ENCODE measurements around the gene CACNG8.

The CACNG8 gene

GRCh38 chr19:53982001-53982451 lies 19.3 kb downstream of the CACNG8 start:
- no peak overlapping the region for H3K27ac ChIP-seq (ENCODE audit: low read length)
- no peaks in the 10 kb centered on the region for H3K9me3 ChIP-seq (ENCODE audit: insufficient read depth, low read depth, low read length)
- peaks cover 3% of the 10 kb centered on the region; the same call in 1 of the 2 replicates for H3K4me1 ChIP-seq (ENCODE audit: insufficient read depth, low read length)
- H3K4me3 ChIP-seq (ENCODE audit: low read length): peak overlapping the region; percentile 52; the same call in 1 of the 2 replicates
- no peaks in the 10 kb centered on the region for H3K36me3 ChIP-seq (ENCODE audit: insufficient read depth, low read depth, low read length)
- H3K27me3 ChIP-seq (ENCODE audit: insufficient read depth, low read length): peaks cover 35% of the 10 kb centered on the region
- H3K9ac ChIP-seq (ENCODE audit: low read depth, low read length): no peak overlapping the region

GRCh38 chr19:53982611-53983010 lies 19.9 kb downstream of the CACNG8 start:
- H3K9ac ChIP-seq (ENCODE audit: low read depth, low read length): no peak overlapping the region
- no peaks in the 10 kb centered on the region for H3K36me3 ChIP-seq (ENCODE audit: insufficient read depth, low read depth, low read length)
- peaks cover 40% of the 10 kb centered on the region for H3K27me3 ChIP-seq (ENCODE audit: insufficient read depth, low read length)
- no peak overlapping the region for H3K27ac ChIP-seq (ENCODE audit: low read length)
- no peaks in the 10 kb centered on the region for H3K9me3 ChIP-seq (ENCODE audit: insufficient read depth, low read depth, low read length)
- H3K4me1 ChIP-seq (ENCODE audit: insufficient read depth, low read length): peaks cover 3% of the 10 kb centered on the region; the same call in 1 of the 2 replicates
- H3K4me3 ChIP-seq (ENCODE audit: low read length): no peak overlapping the region

DNA sequence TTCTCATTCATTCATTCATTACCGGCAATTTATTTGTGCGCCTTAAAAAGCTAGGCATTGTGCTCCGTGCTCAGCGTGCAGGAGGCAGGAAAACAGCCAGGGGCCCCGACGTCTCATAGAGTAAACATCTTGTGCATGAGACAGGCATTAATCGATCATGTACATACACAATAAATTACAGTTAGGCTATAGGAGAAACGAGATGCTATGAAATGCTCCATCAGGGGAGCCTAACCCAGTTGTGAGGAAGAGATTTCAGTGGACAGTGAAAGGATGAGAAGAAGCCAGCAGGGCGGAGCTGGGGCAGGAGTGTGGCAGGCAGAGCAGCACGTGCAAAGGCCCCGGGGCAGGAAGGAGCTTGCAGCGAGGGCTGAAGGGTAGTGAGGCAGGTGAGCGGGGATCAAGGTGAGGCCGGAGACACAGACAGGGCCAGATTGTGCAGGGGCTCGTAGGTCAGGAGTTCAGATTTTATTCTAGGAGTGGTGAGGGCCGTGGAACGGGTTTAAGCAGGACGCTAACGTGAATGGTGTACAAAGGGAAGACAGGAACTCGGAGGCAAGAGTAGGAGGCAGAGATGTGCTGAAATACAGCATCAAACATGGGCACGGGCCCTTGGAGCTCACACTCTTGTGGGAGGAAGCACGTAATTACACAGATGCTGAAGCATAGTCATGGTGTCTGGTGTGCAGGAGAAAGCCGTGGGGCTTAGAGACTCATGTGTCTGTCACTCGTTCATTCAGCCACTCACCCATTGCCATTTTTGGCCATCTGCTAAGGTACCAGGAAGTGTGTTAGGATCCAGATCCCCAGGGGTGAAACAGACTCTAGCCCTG lies 20.9 kb downstream of the CACNG8 start:
- no peak overlapping the region for H3K9ac ChIP-seq (ENCODE audit: low read depth, low read length)
- H3K27ac ChIP-seq (ENCODE audit: low read length): no peak overlapping the region
- peaks cover 48% of the 10 kb centered on the region for H3K27me3 ChIP-seq (ENCODE audit: insufficient read depth, low read length)

DNA sequence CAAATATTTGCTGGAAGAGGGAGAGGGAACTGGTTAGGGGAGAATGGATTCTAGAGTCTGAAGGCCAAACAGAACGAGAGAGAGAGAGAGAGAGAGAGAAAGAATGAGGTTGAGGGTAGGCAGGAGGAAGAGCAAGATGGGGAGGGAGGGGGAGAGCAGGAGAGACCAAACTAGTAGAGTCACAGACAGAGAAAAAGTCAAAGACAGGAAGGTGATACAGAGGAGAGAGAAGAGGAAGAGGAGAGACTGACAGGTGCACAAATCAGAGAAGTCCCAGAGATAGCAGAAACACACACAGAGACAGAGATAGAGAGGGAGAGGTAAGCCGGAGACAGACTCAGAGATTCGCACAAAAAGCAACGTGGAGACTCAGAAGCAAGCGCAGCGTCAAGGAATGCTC lies 23.1 kb downstream of the CACNG8 start:
- H3K4me1 ChIP-seq (ENCODE audit: insufficient read depth, low read length): no peaks in the 10 kb centered on the region
- H3K4me3 ChIP-seq (ENCODE audit: low read length): no peak overlapping the region
- no peaks in the 10 kb centered on the region for H3K36me3 ChIP-seq (ENCODE audit: insufficient read depth, low read depth, low read length)
- no peak overlapping the region for H3K9ac ChIP-seq (ENCODE audit: low read depth, low read length)
- no peaks in the 10 kb centered on the region for H3K9me3 ChIP-seq (ENCODE audit: insufficient read depth, low read depth, low read length)
- no peak overlapping the region for H3K27ac ChIP-seq (ENCODE audit: low read length)
- peaks cover 53% of the 10 kb centered on the region for H3K27me3 ChIP-seq (ENCODE audit: insufficient read depth, low read length)

More for the DNA sequence above, 20.9 kb downstream of the CACNG8 start:
- H3K4me1 ChIP-seq (ENCODE audit: insufficient read depth, low read length): peaks cover 3% of the 10 kb centered on the region; the same call in 1 of the 2 replicates
- no peak overlapping the region for H3K4me3 ChIP-seq (ENCODE audit: low read length)
- no peaks in the 10 kb centered on the region for H3K9me3 ChIP-seq (ENCODE audit: insufficient read depth, low read depth, low read length)
- H3K36me3 ChIP-seq (ENCODE audit: insufficient read depth, low read depth, low read length): no peaks in the 10 kb centered on the region

DNA sequence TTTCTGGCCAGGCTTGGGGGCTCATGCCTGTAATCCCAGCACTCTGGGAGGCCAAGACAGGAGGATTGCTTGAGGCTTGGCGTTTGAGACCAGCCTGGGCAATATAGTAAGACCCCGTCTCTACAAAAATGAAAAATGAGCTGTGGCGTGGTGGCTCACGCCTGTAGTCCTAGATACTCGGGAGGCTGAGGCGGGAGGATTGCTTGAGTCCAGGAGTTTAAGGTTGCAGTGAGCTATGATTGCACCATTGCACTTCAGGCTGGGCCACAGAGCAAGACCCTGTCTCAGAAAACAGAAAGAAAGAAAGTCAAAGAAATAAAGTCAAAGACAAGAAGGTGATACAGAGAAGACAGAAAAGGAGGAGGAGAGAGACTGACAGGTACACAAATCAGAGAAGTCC lies 26.2 kb downstream of the CACNG8 start:
- H3K27ac ChIP-seq (ENCODE audit: low read length): no peak overlapping the region
- no peaks in the 10 kb centered on the region for H3K36me3 ChIP-seq (ENCODE audit: insufficient read depth, low read depth, low read length)
- peaks cover 60% of the 10 kb centered on the region for H3K27me3 ChIP-seq (ENCODE audit: insufficient read depth, low read length)
- H3K9ac ChIP-seq (ENCODE audit: low read depth, low read length): no peak overlapping the region
- H3K4me1 ChIP-seq (ENCODE audit: insufficient read depth, low read length): no peaks in the 10 kb centered on the region
- H3K9me3 ChIP-seq (ENCODE audit: insufficient read depth, low read depth, low read length): no peaks in the 10 kb centered on the region
- H3K4me3 ChIP-seq (ENCODE audit: low read length): no peak overlapping the region

DNA sequence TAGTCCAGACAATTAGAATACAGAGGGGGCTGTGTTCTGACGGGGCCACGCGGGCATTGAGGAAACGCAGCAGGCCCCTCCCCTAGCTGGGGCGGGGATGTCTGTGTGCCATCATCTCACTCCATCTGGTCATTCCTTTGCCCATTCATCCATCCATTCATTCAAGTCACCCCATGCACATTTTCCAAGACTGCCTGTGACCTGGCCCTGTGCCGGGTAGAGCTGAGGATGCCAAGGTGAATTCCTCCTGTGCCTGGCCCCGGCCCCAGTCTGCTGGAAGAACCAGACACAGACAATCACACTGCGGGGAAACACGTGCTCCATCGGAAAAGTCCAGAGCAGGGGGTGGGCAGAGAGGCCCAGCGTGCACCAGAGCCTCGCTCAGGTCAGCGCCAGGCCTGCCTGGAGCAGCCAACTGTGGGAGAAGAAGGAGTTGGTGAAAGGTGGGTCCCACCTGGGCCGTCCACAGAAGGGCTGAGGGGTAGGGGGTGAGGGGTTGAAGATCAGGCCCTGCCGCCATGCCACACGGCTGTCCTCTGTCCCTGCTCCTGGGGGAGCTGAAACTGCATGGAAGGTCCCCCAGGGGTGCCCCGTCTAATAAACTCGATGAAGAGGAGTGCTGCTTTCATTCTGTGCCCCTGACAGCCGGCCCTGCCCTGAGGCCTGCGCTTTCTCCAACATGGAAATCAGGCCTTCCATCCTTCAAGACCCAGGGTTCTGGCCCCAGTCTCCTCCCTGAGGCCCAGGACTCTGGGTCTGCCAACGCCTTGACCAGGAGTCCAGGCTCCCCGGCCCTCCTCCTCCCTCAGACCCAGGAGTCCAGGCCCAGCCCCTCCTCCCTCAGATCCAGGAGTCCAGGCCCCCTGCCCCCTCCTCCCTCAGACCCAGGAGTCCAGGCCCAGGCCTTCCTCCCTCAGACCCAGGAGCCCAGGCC lies 27.1 kb downstream of the CACNG8 start:
- H3K9ac ChIP-seq (ENCODE audit: low read depth, low read length): no peak overlapping the region
- H3K36me3 ChIP-seq (ENCODE audit: insufficient read depth, low read depth, low read length): no peaks in the 10 kb centered on the region
- no peak overlapping the region for H3K27ac ChIP-seq (ENCODE audit: low read length)
- H3K4me1 ChIP-seq (ENCODE audit: insufficient read depth, low read length): no peaks in the 10 kb centered on the region
- H3K4me3 ChIP-seq (ENCODE audit: low read length): no peak overlapping the region
- H3K9me3 ChIP-seq (ENCODE audit: insufficient read depth, low read depth, low read length): no peaks in the 10 kb centered on the region
- H3K27me3 ChIP-seq (ENCODE audit: insufficient read depth, low read length): peaks cover 60% of the 10 kb centered on the region

GRCh38 chr19:53991224-53992113 lies 28.7 kb downstream of the CACNG8 start, which contains the start of gene CACNG6:
Gene CACNG6 (plus strand): TSS chr19:53991637. CDS start chr19:53992878, 1,241 bp downstream.
- Histone ChIP-seq H3K4me3 (ENCODE audit: low read length) (peak within 1 kb of the TSS; percentile 56; the same call in 1 of the 2 replicates), H3K9ac (ENCODE audit: low read depth, low read length) (peak within 1 kb of the TSS; percentile 51; the same call in 1 of the 2 replicates), H3K4me1 (ENCODE audit: insufficient read depth, low read length) (no peaks in the 10 kb centered on the region), H3K27ac (ENCODE audit: low read length) (no peak within 1 kb of the TSS), H3K36me3 (ENCODE audit: insufficient read depth, low read depth, low read length) (no peaks in the 10 kb centered on the region), H3K9me3 (ENCODE audit: insufficient read depth, low read depth, low read length) (no peaks in the 10 kb centered on the region), H3K27me3 (ENCODE audit: insufficient read depth, low read length) (peaks cover 68% of the 10 kb centered on the region)

DNA sequence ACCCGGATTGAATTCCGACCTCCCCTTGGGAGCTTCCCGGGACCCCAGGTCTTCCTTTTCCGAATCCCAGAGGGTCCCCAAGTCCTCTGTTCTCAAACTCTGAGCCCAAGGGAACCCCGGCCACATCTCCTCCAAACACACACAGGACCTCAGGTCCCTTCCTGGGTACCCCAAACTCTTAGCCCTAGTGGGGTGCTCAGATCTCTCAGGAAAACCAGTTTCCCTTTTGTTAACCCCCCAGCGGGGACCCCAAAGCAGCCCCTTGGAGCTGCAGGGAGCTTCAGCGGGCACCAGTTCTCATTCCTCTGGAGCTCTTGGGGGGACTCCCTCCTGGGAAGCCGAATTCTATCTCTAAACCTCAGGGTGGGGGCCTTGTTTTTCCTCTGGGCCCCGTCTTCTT lies 29.5 kb downstream of the CACNG8 start:
- peaks cover 70% of the 10 kb centered on the region for H3K27me3 ChIP-seq (ENCODE audit: insufficient read depth, low read length)
- H3K36me3 ChIP-seq (ENCODE audit: insufficient read depth, low read depth, low read length): no peaks in the 10 kb centered on the region
- no peaks in the 10 kb centered on the region for H3K9me3 ChIP-seq (ENCODE audit: insufficient read depth, low read depth, low read length)
- H3K9ac ChIP-seq (ENCODE audit: low read depth, low read length): 0 out of 2 replicates have a peak overlapping the region, but pooled peaks have one; percentile 51
- no peak overlapping the region for H3K27ac ChIP-seq (ENCODE audit: low read length)
- peak overlapping the region; percentile 55; the same call in 1 of the 2 replicates for H3K4me3 ChIP-seq (ENCODE audit: low read length)
- H3K4me1 ChIP-seq (ENCODE audit: insufficient read depth, low read length): no peaks in the 10 kb centered on the region

DNA sequence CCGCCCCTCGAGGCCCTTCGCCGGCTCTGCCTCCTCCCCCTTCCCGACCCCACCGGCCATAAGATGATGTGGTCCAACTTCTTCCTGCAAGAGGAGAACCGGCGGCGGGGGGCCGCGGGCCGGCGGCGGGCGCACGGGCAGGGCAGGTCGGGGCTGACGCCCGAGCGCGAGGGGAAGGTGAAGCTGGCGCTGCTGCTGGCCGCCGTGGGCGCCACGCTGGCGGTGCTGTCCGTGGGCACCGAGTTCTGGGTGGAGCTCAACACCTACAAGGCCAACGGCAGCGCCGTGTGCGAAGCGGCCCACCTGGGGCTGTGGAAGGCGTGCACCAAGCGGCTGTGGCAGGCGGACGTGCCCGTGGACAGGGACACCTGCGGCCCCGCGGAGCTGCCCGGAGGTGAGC lies 30.1 kb downstream of the CACNG8 start:
- H3K9ac ChIP-seq (ENCODE audit: low read depth, low read length): no peak overlapping the region

GRCh38 chr19:53993448-53993847 lies 30.7 kb downstream of the CACNG8 start:
- no peak overlapping the region for H3K4me3 ChIP-seq (ENCODE audit: low read length)
- no peaks in the 10 kb centered on the region for H3K9me3 ChIP-seq (ENCODE audit: insufficient read depth, low read depth, low read length)
- H3K4me1 ChIP-seq (ENCODE audit: insufficient read depth, low read length): peaks cover 4% of the 10 kb centered on the region; the same call in 1 of the 2 replicates
- H3K27ac ChIP-seq (ENCODE audit: low read length): no peak overlapping the region
- H3K9ac ChIP-seq (ENCODE audit: low read depth, low read length): no peak overlapping the region
- H3K27me3 ChIP-seq (ENCODE audit: insufficient read depth, low read length): peaks cover 70% of the 10 kb centered on the region
- H3K36me3 ChIP-seq (ENCODE audit: insufficient read depth, low read depth, low read length): no peaks in the 10 kb centered on the region

More for the DNA sequence above, 30.1 kb downstream of the CACNG8 start:
- no peaks in the 10 kb centered on the region for H3K9me3 ChIP-seq (ENCODE audit: insufficient read depth, low read depth, low read length)
- H3K27ac ChIP-seq (ENCODE audit: low read length): no peak overlapping the region
- no peaks in the 10 kb centered on the region for H3K36me3 ChIP-seq (ENCODE audit: insufficient read depth, low read depth, low read length)
- H3K4me3 ChIP-seq (ENCODE audit: low read length): no peak overlapping the region
- H3K27me3 ChIP-seq (ENCODE audit: insufficient read depth, low read length): peaks cover 70% of the 10 kb centered on the region
- no peaks in the 10 kb centered on the region for H3K4me1 ChIP-seq (ENCODE audit: insufficient read depth, low read length)

All from iPS-20b (cell line).